ENCODE data around the gene NEAT1. TPM values are rescaled to one million over a fixed set of nuclear protein-coding genes. Genes with fewer than 3 reads are reported as not detected.

The NEAT1 gene
- total RNA-seq, 1 donor from 2014 or later = 269 TPM

DNA sequence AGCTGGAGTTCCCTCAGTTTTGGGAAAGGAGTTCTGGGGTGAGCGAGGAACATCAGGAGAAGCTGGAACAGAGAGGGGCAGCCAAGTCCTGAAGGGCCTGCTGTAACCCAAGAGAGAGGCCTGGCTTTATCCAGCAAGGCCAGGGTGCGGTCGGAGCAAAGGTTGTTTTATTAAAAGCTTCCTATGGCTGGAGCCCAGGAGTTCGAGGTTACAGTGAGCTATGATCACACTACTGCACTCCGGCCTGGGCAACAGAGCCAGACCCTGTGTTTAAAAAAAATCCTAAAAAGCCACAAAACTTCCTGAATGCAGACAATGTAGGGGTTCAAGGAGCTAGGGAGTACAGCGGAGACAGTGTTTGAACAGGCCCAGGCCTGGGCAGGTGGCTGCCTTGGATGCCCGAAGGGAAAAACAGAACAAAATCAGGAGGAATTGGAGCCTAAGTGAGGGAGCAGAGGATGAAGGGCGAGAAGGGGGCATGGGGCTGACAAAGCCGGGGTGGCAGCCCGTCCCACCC, 54.1 kb downstream of the NEAT1 start:
- no peaks in the 10 kb centered on the region for H3K36me3 Mint-ChIP-seq
- peaks cover 35% of the 10 kb centered on the region for H3K4me1 Mint-ChIP-seq
- no peaks in the 10 kb centered on the region for H3K27me3 Mint-ChIP-seq (ENCODE audit: low read depth)
- peak overlapping the region; percentile 96 for H3K27ac Mint-ChIP-seq
- TF ChIP-seq, protein P1, sequence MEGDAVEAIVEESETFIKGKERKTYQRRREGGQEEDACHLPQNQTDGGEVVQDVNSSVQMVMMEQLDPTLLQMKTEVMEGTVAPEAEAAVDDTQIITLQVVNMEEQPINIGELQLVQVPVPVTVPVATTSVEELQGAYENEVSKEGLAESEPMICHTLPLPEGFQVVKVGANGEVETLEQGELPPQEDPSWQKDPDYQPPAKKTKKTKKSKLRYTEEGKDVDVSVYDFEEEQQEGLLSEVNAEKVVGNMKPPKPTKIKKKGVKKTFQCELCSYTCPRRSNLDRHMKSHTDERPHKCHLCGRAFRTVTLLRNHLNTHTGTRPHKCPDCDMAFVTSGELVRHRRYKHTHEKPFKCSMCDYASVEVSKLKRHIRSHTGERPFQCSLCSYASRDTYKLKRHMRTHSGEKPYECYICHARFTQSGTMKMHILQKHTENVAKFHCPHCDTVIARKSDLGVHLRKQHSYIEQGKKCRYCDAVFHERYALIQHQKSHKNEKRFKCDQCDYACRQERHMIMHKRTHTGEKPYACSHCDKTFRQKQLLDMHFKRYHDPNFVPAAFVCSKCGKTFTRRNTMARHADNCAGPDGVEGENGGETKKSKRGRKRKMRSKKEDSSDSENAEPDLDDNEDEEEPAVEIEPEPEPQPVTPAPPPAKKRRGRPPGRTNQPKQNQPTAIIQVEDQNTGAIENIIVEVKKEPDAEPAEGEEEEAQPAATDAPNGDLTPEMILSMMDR (IDR thresholded peaks at IDR 0.05; ENCODE audit: unreplicated experiment) = no peak
- H3K4me3 Mint-ChIP-seq = peak overlapping the region; percentile 84
- DNase-seq (ENCODE audit: low spot score in 2 of 2, unreplicated experiment in 2 of 2) = no peak
- H3K9me3 Mint-ChIP-seq = no peaks in the 10 kb centered on the region

GRCh38 chr11:65477149-65477965, 54.8 kb downstream of the NEAT1 start:
- TF ChIP-seq, protein P1 (IDR thresholded peaks at IDR 0.05; ENCODE audit: unreplicated experiment) = no peak
- Mint-ChIP-seq H3K27me3 (ENCODE audit: low read depth) (no peaks in the 10 kb centered on the region), H3K27ac (peak overlapping the region; percentile 100), H3K36me3 (no peaks in the 10 kb centered on the region), H3K4me1 (peaks cover 28% of the 10 kb centered on the region), H3K9me3 (no peaks in the 10 kb centered on the region), H3K4me3 (peak overlapping the region; percentile 84)
- DNase-seq (ENCODE audit: low spot score in 2 of 2, unreplicated experiment in 2 of 2) = peak; percentile 80 to 89

DNA sequence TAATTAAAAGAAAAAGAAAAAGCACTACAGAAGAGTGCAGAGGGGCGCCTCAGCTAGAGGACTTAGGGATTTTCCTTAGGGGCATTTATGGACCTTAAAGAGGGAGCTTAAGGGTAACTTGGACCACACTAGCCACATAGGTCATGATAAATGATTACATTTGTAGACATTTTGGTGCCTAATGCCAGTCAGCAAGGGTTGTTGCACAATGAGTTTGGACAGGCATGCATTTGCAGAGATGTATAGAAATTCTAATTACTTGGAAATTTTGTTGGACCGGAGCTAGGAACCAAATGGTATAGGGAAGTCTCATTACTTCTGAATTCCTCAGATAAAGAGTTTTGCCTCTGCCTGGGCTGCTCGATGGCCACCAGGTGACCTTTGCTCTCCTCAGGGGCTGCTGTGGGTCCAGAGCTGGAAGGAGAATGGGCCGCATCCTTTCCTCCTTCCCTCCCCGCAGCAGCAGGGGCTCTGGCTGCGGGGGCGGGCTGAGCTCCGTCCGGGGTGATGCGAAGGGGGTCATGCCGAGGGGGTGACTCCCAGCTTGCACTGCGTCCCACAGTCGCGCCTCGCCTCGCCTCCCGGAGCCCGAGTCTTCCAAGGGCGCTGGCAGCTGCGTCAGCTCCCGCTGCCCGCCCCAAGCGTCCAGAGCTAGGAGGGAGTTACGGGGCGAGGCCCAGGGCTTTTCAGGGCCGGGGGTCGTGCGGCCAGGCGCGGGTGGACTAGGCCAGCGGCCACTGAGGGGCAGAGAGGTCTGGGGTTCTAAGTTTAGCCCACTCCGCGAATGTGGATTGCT, 56.0 kb downstream of the NEAT1 start:
- Mint-ChIP-seq H3K36me3 (no peaks in the 10 kb centered on the region), H3K27me3 (ENCODE audit: low read depth) (no peaks in the 10 kb centered on the region), H3K27ac (peak overlapping the region; percentile 82), H3K4me1 (peaks cover 30% of the 10 kb centered on the region), H3K4me3 (no peak overlapping the region), H3K9me3 (no peaks in the 10 kb centered on the region)
- TF ChIP-seq, protein P1 (IDR thresholded peaks at IDR 0.05; ENCODE audit: unreplicated experiment) = no peak
- no peak for DNase-seq (ENCODE audit: low spot score in 2 of 2, unreplicated experiment in 2 of 2)

DNA sequence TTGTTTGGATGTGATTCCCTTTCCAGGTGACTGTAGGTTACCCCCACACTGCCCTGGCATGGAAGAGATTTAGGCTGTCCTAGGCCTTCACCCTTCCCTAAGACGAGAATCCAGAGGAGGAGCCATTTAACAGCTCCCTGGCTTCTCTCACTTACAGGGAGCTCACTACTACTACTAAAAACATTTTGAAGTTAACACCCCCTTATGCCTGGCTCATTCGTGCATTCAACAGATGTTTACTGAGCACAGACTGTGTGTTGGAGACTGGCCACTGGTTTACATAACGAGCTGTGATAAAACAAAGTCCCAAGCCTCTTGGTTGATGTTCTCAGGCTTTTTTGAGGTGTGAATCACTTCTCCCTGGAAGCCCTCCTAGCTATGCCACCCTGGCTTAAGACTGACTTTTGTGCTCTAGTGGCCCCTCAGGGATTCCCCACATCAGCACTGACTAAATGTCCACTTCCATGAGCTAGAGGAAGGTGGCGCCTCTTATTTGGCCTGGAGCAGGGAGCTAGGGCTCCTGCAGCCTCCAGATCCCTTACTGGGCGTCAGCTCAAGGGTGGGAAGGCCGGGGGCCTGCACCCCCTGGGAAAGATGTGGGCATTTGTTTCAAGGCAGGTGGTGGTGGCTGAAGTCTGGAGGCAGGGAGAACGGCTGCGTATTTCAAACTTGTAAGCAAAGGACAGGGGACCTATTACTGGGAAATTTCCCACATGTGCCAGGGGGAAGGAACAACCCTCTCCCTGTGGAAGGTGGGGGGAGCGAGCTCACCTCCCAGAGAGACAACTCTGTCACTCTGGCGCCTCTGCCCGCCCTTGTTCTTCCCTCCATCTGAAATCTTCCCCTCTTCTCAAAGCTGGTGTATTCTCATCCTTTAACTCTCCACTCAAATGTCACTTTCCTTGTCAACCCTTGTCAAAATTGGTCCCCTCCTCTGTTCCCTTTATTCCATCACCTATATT, 56.9 kb downstream of the NEAT1 start:
- Mint-ChIP-seq H3K4me1 (peaks cover 32% of the 10 kb centered on the region), H3K27me3 (ENCODE audit: low read depth) (no peaks in the 10 kb centered on the region), H3K27ac (peak overlapping the region; percentile 13), H3K4me3 (no peak overlapping the region), H3K9me3 (no peaks in the 10 kb centered on the region), H3K36me3 (no peaks in the 10 kb centered on the region)
- DNase-seq (ENCODE audit: low spot score in 2 of 2, unreplicated experiment in 2 of 2) = no peak
- TF ChIP-seq, protein P1 (IDR thresholded peaks at IDR 0.05; ENCODE audit: unreplicated experiment) = no peak

DNA sequence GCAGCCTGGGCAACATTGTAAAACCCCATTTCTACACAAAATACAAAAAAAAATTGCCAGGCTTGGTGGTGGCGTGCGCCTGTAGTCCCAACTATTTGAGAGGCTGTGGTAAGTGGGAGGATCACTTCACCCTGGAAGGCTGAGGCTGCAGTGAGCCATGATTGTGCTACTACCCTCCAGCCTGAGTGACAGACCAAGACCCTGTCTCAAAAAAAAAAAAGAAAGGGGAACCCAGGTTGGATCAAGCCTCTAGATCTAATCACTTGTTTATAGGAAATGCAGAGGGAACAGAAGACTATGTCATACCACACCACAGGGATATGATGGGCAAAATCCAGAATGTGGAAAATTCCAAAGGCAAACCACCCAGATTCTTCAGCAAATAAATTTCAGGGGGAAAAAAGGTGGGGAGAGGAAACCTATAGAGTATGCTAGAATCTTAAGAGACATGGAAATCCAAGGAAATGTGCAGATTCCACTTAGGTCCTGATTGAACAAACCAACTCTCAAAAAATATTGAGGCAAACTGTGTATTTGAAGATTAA, 59.8 kb downstream of the NEAT1 start:
- TF ChIP-seq, protein P1 (IDR thresholded peaks at IDR 0.05; ENCODE audit: unreplicated experiment) = no peak
- H3K27me3 Mint-ChIP-seq (ENCODE audit: low read depth) = no peaks in the 10 kb centered on the region
- peaks cover 38% of the 10 kb centered on the region for H3K4me1 Mint-ChIP-seq
- H3K9me3 Mint-ChIP-seq = no peaks in the 10 kb centered on the region
- H3K27ac Mint-ChIP-seq = peak overlapping the region; percentile 51
- DNase-seq (ENCODE audit: low spot score in 2 of 2, unreplicated experiment in 2 of 2) = no peak
- H3K36me3 Mint-ChIP-seq = no peaks in the 10 kb centered on the region
- no peak overlapping the region for H3K4me3 Mint-ChIP-seq
